SKM-1 (cell line): ENCODE measurements around the gene RGMA.
"Not testable (repeated sequence)": the region's sequence is repeated elsewhere in the genome, so short reads cannot be mapped to it uniquely, and the experiment has no call there.

Source experiments
- DNase-seq: peaks from one replicate; lab custom pipeline; 2025; ENCODE audit not compliant: unreplicated experiment; lab: John Stamatoyannopoulos, UW

RGMA gene

GRCh38 chr15:93035953-93036810, 52.8 kb downstream of the RGMA start:
- DNase-seq: peak; percentile 21

GRCh38 chr15:93035092-93035915, 53.7 kb downstream of the RGMA start:
- DNase-seq: no peak

- no peak for DNase-seq
Measured at GRCh38 chr15:93034512-93034911, 54.5 kb downstream of the RGMA start.

- DNase-seq: no peak
Measured at GRCh38 chr15:93033434-93034045, 55.5 kb downstream of the RGMA start.

- DNase-seq: not testable (repeated sequence)
Measured at GRCh38 chr15:93032515-93033206, 56.4 kb downstream of the RGMA start.

GRCh38 chr15:93031557-93032384, 57.2 kb downstream of the RGMA start:
- DNase-seq: not testable (repeated sequence)

GRCh38 chr15:93031103-93031464, 57.9 kb downstream of the RGMA start:
- DNase-seq: no peak

GRCh38 chr15:93030430-93031102, 58.4 kb downstream of the RGMA start:
- no peak for DNase-seq

- DNase-seq: no peak
Measured at GRCh38 chr15:93029836-93030429, 59.1 kb downstream of the RGMA start.

GRCh38 chr15:93029214-93029835, 59.7 kb downstream of the RGMA start:
- no peak for DNase-seq

GRCh38 chr15:93028632-93029213, 60.3 kb downstream of the RGMA start:
- no peak for DNase-seq

GRCh38 chr15:93028111-93028631, 60.8 kb downstream of the RGMA start:
- DNase-seq: no peak

- DNase-seq: no peak
Measured at GRCh38 chr15:93027413-93027812, 61.6 kb downstream of the RGMA start.

GRCh38 chr15:93026380-93026817, 62.6 kb downstream of the RGMA start:
- DNase-seq: no peak

- no peak for DNase-seq
Measured at GRCh38 chr15:93025625-93025982, 63.4 kb downstream of the RGMA start.

- no peak for DNase-seq
Measured at GRCh38 chr15:93024716-93025624, 64.0 kb downstream of the RGMA start.

- DNase-seq: no peak
Measured at GRCh38 chr15:93024293-93024692, 64.7 kb downstream of the RGMA start.
